GM12891 (cell line): ENCODE measurements around the gene CLIC3.

ENCODE experiments used
- PAX5 ChIP-seq: IDR thresholded peaks from 2 replicates; pipeline ENCODE4 v1.6.1; 2011; ENCODE audit warnings: low read length, moderate library complexity, mild to moderate bottlenecking; ENCODE audit not compliant: insufficient read depth, severe bottlenecking
- POLR2A ChIP-seq: IDR thresholded peaks from 2 replicates; pipeline ENCODE4 v1.6.1; 2011; ENCODE audit warnings: low read depth, low read length, control low read depth
- POLR2AphosphoS5 ChIP-seq: IDR thresholded peaks from 2 replicates; pipeline ENCODE4 v1.6.1; 2011; ENCODE audit warnings: low read depth, low read length, control low read depth
- SPI1 ChIP-seq: IDR thresholded peaks from 2 replicates; pipeline ENCODE4 v1.6.1; 2011; ENCODE audit warnings: low read depth, low read length, control low read depth
- TAF1 ChIP-seq: IDR thresholded peaks from 2 replicates; pipeline ENCODE4 v1.6.1; 2011; ENCODE audit warnings: low read depth, low read length, control low read depth

GRCh38 chr9:136958898-136959850 lies 37.2 kb downstream of the CLIC3 start:
- no peak for TF ChIP-seq POLR2AphosphoS5
- no peak for TF ChIP-seq POLR2A
- TF ChIP-seq TAF1 = no peak
- TF ChIP-seq SPI1 = no peak
- TF ChIP-seq PAX5 = no peak
